ENCODE results near the gene MID2. TPM values are rescaled to one million over a fixed set of nuclear protein-coding genes. Genes with fewer than 3 reads are reported as not detected.

Gene MID2, protein sequence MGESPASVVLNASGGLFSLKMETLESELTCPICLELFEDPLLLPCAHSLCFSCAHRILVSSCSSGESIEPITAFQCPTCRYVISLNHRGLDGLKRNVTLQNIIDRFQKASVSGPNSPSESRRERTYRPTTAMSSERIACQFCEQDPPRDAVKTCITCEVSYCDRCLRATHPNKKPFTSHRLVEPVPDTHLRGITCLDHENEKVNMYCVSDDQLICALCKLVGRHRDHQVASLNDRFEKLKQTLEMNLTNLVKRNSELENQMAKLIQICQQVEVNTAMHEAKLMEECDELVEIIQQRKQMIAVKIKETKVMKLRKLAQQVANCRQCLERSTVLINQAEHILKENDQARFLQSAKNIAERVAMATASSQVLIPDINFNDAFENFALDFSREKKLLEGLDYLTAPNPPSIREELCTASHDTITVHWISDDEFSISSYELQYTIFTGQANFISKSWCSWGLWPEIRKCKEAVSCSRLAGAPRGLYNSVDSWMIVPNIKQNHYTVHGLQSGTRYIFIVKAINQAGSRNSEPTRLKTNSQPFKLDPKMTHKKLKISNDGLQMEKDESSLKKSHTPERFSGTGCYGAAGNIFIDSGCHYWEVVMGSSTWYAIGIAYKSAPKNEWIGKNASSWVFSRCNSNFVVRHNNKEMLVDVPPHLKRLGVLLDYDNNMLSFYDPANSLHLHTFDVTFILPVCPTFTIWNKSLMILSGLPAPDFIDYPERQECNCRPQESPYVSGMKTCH
- 14.2 and 18.6 TPM in 2 replicates for total RNA-seq

DNA sequence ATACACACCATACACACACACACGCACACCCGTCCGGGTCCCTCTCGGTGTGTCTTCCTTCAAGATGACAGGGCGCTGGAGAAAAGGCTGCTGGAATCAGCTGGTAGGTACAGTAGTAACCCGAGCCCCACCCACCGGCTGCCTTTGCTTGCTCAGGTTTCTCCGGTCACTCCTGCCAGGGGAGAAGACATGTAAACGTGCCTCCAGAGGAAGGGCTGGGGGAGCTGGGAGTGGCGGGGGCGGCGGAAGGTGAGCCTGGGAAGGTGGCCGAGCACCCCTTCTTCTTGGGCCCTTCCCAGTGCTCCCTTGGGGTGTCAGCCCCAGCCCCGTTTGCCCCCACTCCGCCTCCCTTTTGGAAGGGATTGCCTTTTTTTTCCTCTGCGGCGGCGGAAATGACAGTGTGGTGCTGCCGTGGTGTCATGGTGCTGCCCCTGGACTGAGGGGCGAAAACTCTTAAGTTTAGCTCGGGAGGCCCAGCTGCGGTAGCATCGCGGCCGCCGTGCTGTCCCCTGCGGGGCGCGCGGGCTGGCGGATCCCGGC lies at the start of gene MID2:
MID2 (plus strand) TSS at position 169 of the 540 bp plus-strand sequence. CDS start 561 bp downstream, outside the sequence.
- Histone ChIP-seq H3K36me3 (ENCODE audit: control insufficient read depth, insufficient read depth, low read length) (no peaks in the 10 kb centered on the region), H3K4me3 (ENCODE audit: low read depth, low read length) (peak within 1 kb of the TSS; percentile 48), H3K27me3 (ENCODE audit: control insufficient read depth, insufficient read depth, low read length) (no peaks in the 10 kb centered on the region)
- DNase-seq (ENCODE audit: low read depth), result peak; percentile 14
- TF ChIP-seq, protein P1, sequence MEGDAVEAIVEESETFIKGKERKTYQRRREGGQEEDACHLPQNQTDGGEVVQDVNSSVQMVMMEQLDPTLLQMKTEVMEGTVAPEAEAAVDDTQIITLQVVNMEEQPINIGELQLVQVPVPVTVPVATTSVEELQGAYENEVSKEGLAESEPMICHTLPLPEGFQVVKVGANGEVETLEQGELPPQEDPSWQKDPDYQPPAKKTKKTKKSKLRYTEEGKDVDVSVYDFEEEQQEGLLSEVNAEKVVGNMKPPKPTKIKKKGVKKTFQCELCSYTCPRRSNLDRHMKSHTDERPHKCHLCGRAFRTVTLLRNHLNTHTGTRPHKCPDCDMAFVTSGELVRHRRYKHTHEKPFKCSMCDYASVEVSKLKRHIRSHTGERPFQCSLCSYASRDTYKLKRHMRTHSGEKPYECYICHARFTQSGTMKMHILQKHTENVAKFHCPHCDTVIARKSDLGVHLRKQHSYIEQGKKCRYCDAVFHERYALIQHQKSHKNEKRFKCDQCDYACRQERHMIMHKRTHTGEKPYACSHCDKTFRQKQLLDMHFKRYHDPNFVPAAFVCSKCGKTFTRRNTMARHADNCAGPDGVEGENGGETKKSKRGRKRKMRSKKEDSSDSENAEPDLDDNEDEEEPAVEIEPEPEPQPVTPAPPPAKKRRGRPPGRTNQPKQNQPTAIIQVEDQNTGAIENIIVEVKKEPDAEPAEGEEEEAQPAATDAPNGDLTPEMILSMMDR (IDR thresholded peaks at IDR 0.05; ENCODE audit: insufficient read depth, low read length, poor library complexity, severe bottlenecking), result no peak

DNA sequence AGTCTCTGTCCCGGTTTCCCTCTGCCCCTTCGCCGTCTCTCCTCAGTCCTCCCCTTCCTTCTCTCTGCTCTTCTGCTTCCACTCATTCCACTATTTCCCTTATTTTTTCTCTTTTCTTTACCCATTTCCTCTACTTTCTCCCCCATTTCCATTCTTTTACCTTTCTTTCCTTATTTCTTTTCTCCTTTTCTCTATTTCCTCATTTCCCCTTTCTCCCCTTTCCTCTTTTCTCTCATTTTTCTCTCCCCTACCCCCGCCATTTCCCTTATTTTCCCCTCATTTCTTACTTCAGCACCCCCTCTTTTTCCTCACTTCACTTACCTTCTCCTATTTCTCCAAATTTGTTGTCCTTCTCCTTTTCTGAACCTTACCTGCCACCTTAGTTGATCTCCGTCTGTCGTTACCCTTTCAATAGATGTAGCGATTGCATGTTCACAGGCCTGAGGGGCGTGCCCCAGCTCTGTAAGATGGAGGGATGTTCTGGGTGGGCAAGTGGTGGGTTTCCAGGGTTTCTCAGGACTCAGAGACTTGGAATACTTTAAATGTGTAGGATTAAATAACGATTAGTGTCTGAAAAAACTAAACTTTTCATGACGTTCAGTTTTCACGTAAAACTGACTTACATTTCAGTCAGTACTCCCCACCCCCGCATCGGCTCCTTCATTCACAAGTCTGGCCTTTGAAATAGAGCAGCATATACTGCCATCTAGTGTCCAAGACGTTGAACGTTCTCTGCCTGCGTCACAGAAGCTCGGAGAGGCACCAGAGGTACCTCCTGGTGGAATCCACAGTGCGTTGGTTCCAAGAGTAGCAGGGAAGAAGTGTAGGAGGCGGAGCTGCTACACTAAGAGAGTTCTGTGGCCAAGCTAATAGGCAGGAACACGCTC lies 48.8 kb upstream of the MID2 start:
- TF ChIP-seq, protein P1 (IDR thresholded peaks at IDR 0.05; ENCODE audit: insufficient read depth, low read length, poor library complexity, severe bottlenecking), result peak; percentile 50
- DNase-seq (ENCODE audit: low read depth), result peak; percentile 44
- Histone ChIP-seq H3K36me3 (ENCODE audit: control insufficient read depth, insufficient read depth, low read length) (no peaks in the 10 kb centered on the region), H3K4me3 (ENCODE audit: low read depth, low read length) (peak overlapping the region; percentile 40), H3K27me3 (ENCODE audit: control insufficient read depth, insufficient read depth, low read length) (no peaks in the 10 kb centered on the region)

DNA sequence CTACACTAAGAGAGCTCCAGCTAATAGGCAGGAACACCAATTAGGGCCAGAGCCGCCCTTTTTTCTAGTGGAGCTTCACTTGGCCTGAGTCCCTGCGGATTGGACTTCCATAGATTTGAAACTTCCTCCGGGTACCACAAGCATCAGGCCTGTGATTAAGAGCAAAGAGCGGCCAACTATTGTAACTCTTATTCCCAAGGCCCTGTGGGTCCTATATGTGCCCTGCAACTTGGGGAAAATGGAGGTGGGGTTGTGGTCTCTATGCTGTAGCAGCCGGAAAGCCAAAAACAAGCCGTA lies 48.2 kb upstream of the MID2 start, which contains the start of gene NCBP2L:
NCBP2L (plus strand) TSS at position 198 of the 297 bp plus-strand sequence. CDS start 16,488 bp downstream, outside the sequence.
- H3K36me3 ChIP-seq (ENCODE audit: control insufficient read depth, insufficient read depth, low read length), result no peaks in the 10 kb centered on the region
- peak within 1 kb of the TSS; percentile 17 for H3K4me3 ChIP-seq (ENCODE audit: low read depth, low read length)
- TF ChIP-seq, protein P1 (IDR thresholded peaks at IDR 0.05; ENCODE audit: insufficient read depth, low read length, poor library complexity, severe bottlenecking), result no peak
- DNase-seq (ENCODE audit: low read depth), result no peak
- H3K27me3 ChIP-seq (ENCODE audit: control insufficient read depth, insufficient read depth, low read length), result no peaks in the 10 kb centered on the region

DNA sequence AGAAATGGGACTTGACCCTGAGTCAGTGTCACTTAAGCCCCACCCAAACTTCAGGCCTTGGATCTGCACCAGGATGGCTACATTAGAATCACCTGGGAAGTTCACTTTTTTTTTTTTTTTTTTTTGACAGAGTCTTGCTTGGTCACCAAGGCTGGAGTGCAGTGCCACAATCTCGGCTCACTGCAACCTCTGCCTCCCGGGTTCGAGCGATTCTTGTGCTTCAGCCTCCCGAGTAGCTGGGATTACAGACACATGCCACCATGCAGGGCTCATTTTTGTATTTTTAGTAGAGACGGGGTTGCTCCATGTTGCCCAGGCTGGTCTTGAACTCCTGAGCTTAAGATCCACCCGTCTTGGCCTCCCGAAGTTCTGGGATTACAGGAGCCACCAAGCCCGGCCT lies 45.1 kb upstream of the MID2 start:
- TF ChIP-seq, protein P1 (IDR thresholded peaks at IDR 0.05; ENCODE audit: insufficient read depth, low read length, poor library complexity, severe bottlenecking), result no peak
- Histone ChIP-seq H3K4me3 (ENCODE audit: low read depth, low read length) (no peak overlapping the region), H3K36me3 (ENCODE audit: control insufficient read depth, insufficient read depth, low read length) (no peaks in the 10 kb centered on the region), H3K27me3 (ENCODE audit: control insufficient read depth, insufficient read depth, low read length) (no peaks in the 10 kb centered on the region)
- DNase-seq (ENCODE audit: low read depth), result no peak

DNA sequence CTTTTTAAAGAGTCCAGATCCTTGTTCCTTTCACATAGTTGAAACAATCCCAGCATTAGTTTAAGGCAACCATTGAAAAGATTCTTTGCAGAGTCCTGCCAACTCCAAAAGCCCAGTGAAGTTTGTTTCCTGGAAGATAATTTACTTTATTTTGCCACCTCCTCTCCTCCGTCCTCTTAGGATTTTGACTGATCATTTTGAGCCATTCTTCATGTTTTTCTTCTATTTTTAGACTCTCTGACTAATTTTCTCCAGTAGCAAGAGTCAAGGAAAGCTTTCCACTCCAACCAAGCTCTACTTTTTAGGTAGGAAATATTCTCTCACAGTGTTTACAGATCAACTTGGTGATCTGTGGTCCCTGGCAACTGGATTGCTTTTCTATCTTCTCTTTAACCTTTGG lies 37.8 kb upstream of the MID2 start:
- no peak for DNase-seq (ENCODE audit: low read depth)
- TF ChIP-seq, protein P1 (IDR thresholded peaks at IDR 0.05; ENCODE audit: insufficient read depth, low read length, poor library complexity, severe bottlenecking), result no peak
- H3K36me3 ChIP-seq (ENCODE audit: control insufficient read depth, insufficient read depth, low read length), result no peaks in the 10 kb centered on the region
- H3K4me3 ChIP-seq (ENCODE audit: low read depth, low read length), result no peak overlapping the region
- H3K27me3 ChIP-seq (ENCODE audit: control insufficient read depth, insufficient read depth, low read length), result peaks cover 2% of the 10 kb centered on the region
